PFSK-1 (cell line): Measurements from ENCODE around the gene ITIH5.

Source experiments
- FOXP2 ChIP-seq: optimal IDR thresholded peaks from 2 replicates; pipeline ENCODE3; 2011; ENCODE audit warnings: borderline replicate concordance, control low read depth, inconsistent platforms; ENCODE audit not compliant: insufficient read depth; ENCODE audit errors: extremely low read length, extremely low read depth
- POLR2AphosphoS5 ChIP-seq: IDR thresholded peaks from 2 replicates; pipeline ENCODE4 v1.6.1; 2012; ENCODE audit warnings: low read depth, mild to moderate bottlenecking, control low read depth, low read length, moderate library complexity
- SIN3A ChIP-seq: IDR thresholded peaks from 2 replicates; pipeline ENCODE4 v1.6.1; 2012; ENCODE audit warnings: mild to moderate bottlenecking, low read length, moderate library complexity, borderline replicate concordance; ENCODE audit not compliant: insufficient read depth
- TAF1 ChIP-seq: IDR thresholded peaks from 2 replicates; pipeline ENCODE4 v1.6.1; 2012; ENCODE audit warnings: low read length, control low read depth, borderline replicate concordance; ENCODE audit not compliant: insufficient read depth
- TF ChIP-seq, protein P1 (sequence below), 2 experiments: IDR thresholded peaks; 2 replicates each; pipeline versions ENCODE4 v1.6.1 to v1.8.0; 2011 to 2012; ENCODE audit warnings: low read depth in 2 of 2, low read length in 2 of 2, control low read depth in 1 of 2, inconsistent platforms in 1 of 2, mild to moderate bottlenecking in 1 of 2, moderate library complexity in 1 of 2; ENCODE audit not compliant: insufficient read depth in 1 of 2

Gene ITIH5

DNA sequence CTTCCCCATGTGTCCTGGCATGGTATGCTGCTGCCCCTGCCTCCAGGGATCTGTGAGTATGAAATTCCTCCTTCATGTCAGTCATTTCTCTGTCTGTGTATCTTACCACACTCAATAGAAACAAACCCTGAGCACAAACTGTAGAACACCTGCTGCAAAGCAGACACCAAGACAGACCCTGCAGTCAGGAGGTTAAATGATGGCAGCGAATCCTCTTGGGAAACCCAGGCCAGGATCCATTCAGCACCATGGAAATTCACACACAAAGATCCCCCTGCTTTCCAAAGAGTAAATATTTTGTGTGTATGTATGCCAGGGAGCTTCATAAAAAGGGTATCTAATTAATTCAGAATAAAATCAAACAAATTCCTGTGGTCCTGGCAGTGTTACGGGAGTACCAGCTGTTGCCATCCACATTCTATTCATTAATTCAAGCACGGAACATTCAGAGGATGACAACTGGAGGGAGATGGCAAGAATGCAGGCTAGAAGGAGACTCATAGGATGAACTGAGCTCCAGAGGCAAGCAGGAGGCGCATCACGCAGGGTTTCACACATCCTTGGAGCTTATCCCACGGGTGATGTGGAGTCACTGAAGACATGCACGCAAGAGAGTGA is 14.8 kb downstream of the ITIH5 start:
- TF ChIP-seq, protein P1, sequence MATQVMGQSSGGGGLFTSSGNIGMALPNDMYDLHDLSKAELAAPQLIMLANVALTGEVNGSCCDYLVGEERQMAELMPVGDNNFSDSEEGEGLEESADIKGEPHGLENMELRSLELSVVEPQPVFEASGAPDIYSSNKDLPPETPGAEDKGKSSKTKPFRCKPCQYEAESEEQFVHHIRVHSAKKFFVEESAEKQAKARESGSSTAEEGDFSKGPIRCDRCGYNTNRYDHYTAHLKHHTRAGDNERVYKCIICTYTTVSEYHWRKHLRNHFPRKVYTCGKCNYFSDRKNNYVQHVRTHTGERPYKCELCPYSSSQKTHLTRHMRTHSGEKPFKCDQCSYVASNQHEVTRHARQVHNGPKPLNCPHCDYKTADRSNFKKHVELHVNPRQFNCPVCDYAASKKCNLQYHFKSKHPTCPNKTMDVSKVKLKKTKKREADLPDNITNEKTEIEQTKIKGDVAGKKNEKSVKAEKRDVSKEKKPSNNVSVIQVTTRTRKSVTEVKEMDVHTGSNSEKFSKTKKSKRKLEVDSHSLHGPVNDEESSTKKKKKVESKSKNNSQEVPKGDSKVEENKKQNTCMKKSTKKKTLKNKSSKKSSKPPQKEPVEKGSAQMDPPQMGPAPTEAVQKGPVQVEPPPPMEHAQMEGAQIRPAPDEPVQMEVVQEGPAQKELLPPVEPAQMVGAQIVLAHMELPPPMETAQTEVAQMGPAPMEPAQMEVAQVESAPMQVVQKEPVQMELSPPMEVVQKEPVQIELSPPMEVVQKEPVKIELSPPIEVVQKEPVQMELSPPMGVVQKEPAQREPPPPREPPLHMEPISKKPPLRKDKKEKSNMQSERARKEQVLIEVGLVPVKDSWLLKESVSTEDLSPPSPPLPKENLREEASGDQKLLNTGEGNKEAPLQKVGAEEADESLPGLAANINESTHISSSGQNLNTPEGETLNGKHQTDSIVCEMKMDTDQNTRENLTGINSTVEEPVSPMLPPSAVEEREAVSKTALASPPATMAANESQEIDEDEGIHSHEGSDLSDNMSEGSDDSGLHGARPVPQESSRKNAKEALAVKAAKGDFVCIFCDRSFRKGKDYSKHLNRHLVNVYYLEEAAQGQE (IDR thresholded peaks at IDR 0.05; ENCODE audit: insufficient read depth in 1 of 2, low read depth in 2 of 2, low read length in 2 of 2) = no peak
- no peak for TF ChIP-seq SIN3A

GRCh38 chr10:7649673-7650300 is 17.0 kb downstream of the ITIH5 start:
- TF ChIP-seq, protein P1 (IDR thresholded peaks at IDR 0.05; ENCODE audit: insufficient read depth in 1 of 2, low read depth in 2 of 2, low read length in 2 of 2) = no peak
- no peak for TF ChIP-seq SIN3A
- no peak for TF ChIP-seq POLR2AphosphoS5
- no peak for TF ChIP-seq TAF1
- TF ChIP-seq FOXP2 = no peak

GRCh38 chr10:7647062-7647664 is 19.6 kb downstream of the ITIH5 start:
- TF ChIP-seq SIN3A (no peak), TAF1 (no peak), POLR2AphosphoS5 (no peak), FOXP2 (no peak)
- TF ChIP-seq, protein P1 (IDR thresholded peaks at IDR 0.05; ENCODE audit: insufficient read depth in 1 of 2, low read depth in 2 of 2, low read length in 2 of 2) = no peak

DNA sequence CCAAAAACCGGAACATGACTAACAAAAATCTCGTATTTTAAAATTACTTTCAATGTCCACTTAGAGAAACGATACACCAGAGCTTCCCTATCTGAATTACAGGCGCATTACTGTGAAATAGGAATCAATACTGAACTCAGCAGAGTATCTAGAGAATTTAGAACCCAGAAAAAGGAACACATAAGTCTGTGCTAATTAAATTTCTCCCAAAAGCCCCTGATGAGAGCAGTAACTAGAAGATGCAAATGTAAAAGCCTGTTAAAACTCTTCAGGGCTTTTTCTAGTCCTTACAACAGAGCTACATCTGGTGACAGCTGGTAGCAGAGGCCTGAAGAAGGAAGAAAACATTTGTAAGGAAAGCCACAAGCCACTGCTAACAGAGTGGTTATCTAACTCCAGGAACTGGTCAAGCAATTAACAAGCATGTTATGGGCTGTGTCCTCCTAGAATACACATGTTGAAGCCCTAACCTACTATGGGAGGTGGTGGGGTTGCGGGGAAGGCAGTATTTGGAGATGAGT is 24.2 kb downstream of the ITIH5 start:
- TF ChIP-seq POLR2AphosphoS5 (no peak), TAF1 (no peak), FOXP2 (no peak), SIN3A (no peak)
- TF ChIP-seq, protein P1 (IDR thresholded peaks at IDR 0.05; ENCODE audit: insufficient read depth in 1 of 2, low read depth in 2 of 2, low read length in 2 of 2) = no peak
